ENCODE data around the gene ROCK2.

ROCK2 gene

DNA sequence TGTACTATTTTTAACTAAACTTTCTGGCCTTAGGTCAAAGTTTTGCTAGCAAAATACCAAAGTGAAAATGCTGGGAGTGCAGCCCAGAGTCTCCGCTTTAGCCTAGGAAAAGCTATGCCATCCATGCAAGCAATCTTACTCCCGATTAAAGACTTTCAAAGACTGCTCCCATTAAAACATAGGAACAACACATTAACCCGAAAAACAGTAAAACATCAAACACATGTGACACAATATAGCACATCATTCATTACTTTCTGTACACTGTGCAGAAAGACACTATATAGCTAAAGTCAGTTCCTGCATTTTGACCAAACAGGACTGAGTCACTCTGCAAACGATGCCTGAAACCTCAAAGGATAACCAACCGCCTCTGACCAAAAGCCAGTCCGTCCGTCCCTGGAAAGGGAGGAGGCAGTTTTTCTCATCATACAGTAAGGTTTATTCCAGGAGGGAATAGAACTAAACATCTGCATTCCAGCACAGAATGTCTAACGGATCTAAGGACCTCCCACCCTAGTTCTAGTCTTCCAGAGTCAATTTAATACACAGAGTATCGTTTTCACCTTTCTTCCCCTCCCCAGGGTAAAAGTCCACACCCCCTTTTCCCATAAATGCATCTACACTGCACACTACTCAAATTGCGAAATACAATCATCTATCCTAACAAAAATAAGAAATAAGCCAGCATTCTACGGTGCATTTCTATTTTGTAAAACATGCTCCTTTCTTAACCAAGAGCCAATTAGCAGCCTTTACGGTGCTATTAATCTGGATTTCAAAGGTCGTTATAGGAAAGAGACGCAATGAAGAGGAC is 1.7 kb downstream of the ROCK2 start:
- Histone ChIP-seq H3K79me2 (ENCODE audit: insufficient read depth, low read length) (peaks cover 65% of the 10 kb centered on the region), H2AFZ (ENCODE audit: low read length) (no peak overlapping the region), H3K27me3 (ENCODE audit: insufficient read depth, low read length, poor library complexity, severe bottlenecking) (peaks cover 5% of the 10 kb centered on the region), H3K36me3 (ENCODE audit: insufficient read depth, low read length) (no peaks in the 10 kb centered on the region), H3K9ac (ENCODE audit: low read depth, low read length, poor library complexity, severe bottlenecking) (peak overlapping the region; percentile 82), H3K4me1 (ENCODE audit: insufficient read depth, low read length, poor library complexity, severe bottlenecking) (peaks cover 42% of the 10 kb centered on the region), H3K4me3 (ENCODE audit: low read length, poor library complexity, severe bottlenecking) (peak overlapping the region; percentile 87), H3K9me3 (ENCODE audit: insufficient read depth, low read depth, low read length) (no peaks in the 10 kb centered on the region), H3F3A (ENCODE audit: low read depth) (peaks cover 17% of the 10 kb centered on the region), H3K9me2 (replicated peaks; ENCODE audit: low read depth, low read length) (no peaks in the 10 kb centered on the region), H4K20me1 (ENCODE audit: insufficient read depth, low read length, poor library complexity, severe bottlenecking) (peaks cover 60% of the 10 kb centered on the region), H3K4me2 (ENCODE audit: low read depth, low read length, poor library complexity, severe bottlenecking) (peak overlapping the region; percentile 90)
- no peak for TF ChIP-seq CTCF (conservative IDR thresholded peaks at IDR 0.05; ENCODE audit: low read length)
- TF ChIP-seq EZH2phosphoT487 (IDR thresholded peaks at IDR 0.05; ENCODE audit: borderline replicate concordance) = no peak

DNA sequence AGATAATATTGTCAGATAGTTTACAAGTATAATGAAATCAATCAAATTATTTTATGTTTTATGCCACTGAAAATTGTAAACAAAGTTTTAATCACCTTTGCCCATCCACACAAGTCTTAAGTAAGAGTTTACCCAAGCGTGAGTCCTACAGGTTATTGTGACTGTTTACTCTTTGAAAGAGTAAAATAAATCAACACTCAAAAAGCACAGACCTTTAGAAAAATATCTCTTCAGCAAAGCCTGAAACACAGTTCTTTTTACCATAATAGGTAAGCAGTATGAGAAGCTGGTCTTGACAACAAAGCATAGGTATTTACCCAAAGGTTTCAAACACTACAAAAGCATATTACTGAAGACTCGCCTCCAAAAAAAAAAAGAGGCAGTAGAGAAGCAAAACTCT is 3.7 kb downstream of the ROCK2 start:
- peaks cover 5% of the 10 kb centered on the region for H3K27me3 ChIP-seq (ENCODE audit: insufficient read depth, low read length, poor library complexity, severe bottlenecking)
- no peaks in the 10 kb centered on the region; the same call in 1 of the 2 replicates for H3K36me3 ChIP-seq (ENCODE audit: insufficient read depth, low read length)
- H3K9me3 ChIP-seq (ENCODE audit: insufficient read depth, low read depth, low read length) = no peaks in the 10 kb centered on the region
- TF ChIP-seq CTCF (conservative IDR thresholded peaks at IDR 0.05; ENCODE audit: low read length) (no peak), EZH2phosphoT487 (IDR thresholded peaks at IDR 0.05; ENCODE audit: borderline replicate concordance) (no peak)
- H3K4me2 ChIP-seq (ENCODE audit: low read depth, low read length, poor library complexity, severe bottlenecking) = peak overlapping the region; percentile 90
- peaks cover 72% of the 10 kb centered on the region for H4K20me1 ChIP-seq (ENCODE audit: insufficient read depth, low read length, poor library complexity, severe bottlenecking)
- H3K79me2 ChIP-seq (ENCODE audit: insufficient read depth, low read length) = peaks cover 85% of the 10 kb centered on the region
- peaks cover 49% of the 10 kb centered on the region for H3K4me1 ChIP-seq (ENCODE audit: insufficient read depth, low read length, poor library complexity, severe bottlenecking)
- H3K4me3 ChIP-seq (ENCODE audit: low read length, poor library complexity, severe bottlenecking) = peak overlapping the region; percentile 87
- peaks cover 7% of the 10 kb centered on the region for H3F3A ChIP-seq (ENCODE audit: low read depth)
- H3K9me2 ChIP-seq (replicated peaks; ENCODE audit: low read depth, low read length) = no peaks in the 10 kb centered on the region
- H2AFZ ChIP-seq (ENCODE audit: low read length) = no peak overlapping the region
- peak overlapping the region; percentile 70 for H3K9ac ChIP-seq (ENCODE audit: low read depth, low read length, poor library complexity, severe bottlenecking)

GRCh38 chr2:11339508-11340083 is 4.8 kb downstream of the ROCK2 start:
- H3F3A ChIP-seq (ENCODE audit: low read depth) = peaks cover 6% of the 10 kb centered on the region
- peaks cover 96% of the 10 kb centered on the region for H3K79me2 ChIP-seq (ENCODE audit: insufficient read depth, low read length)
- peaks cover 47% of the 10 kb centered on the region for H3K4me1 ChIP-seq (ENCODE audit: insufficient read depth, low read length, poor library complexity, severe bottlenecking)
- H2AFZ ChIP-seq (ENCODE audit: low read length) = no peak overlapping the region
- no peaks in the 10 kb centered on the region for H3K9me2 ChIP-seq (replicated peaks; ENCODE audit: low read depth, low read length)
- H3K4me3 ChIP-seq (ENCODE audit: low read length, poor library complexity, severe bottlenecking) = peak overlapping the region; percentile 87
- peak overlapping the region; percentile 90 for H3K4me2 ChIP-seq (ENCODE audit: low read depth, low read length, poor library complexity, severe bottlenecking)
- H4K20me1 ChIP-seq (ENCODE audit: insufficient read depth, low read length, poor library complexity, severe bottlenecking) = peaks cover 83% of the 10 kb centered on the region
- no peaks in the 10 kb centered on the region; the same call in 1 of the 2 replicates for H3K36me3 ChIP-seq (ENCODE audit: insufficient read depth, low read length)
- H3K27me3 ChIP-seq (ENCODE audit: insufficient read depth, low read length, poor library complexity, severe bottlenecking) = peaks cover 5% of the 10 kb centered on the region
- no peak for TF ChIP-seq EZH2phosphoT487 (IDR thresholded peaks at IDR 0.05; ENCODE audit: borderline replicate concordance)
- TF ChIP-seq CTCF (conservative IDR thresholded peaks at IDR 0.05; ENCODE audit: low read length) = no peak
- peak overlapping the region; percentile 43 for H3K9ac ChIP-seq (ENCODE audit: low read depth, low read length, poor library complexity, severe bottlenecking)
- H3K9me3 ChIP-seq (ENCODE audit: insufficient read depth, low read depth, low read length) = no peaks in the 10 kb centered on the region

All from Loucy (cell line).